Measurements from ENCODE around the gene PDE9A. TPM values are rescaled to one million over a fixed set of nuclear protein-coding genes. Genes with fewer than 3 reads are reported as not detected.

PDE9A gene
- total and polyA plus RNA-seq, 2 donors (not counting 3 experiments of a cell fraction or from before 2014, with no cell fraction given) = 0.28 to 2.2 TPM

- Histone ChIP-seq H3K4me1 (ENCODE audit: control insufficient read depth, extremely low read depth, insufficient read depth, low read length) (no peaks in the 10 kb centered on the region), H3K36me3 (ENCODE audit: control insufficient read depth in 2 of 2, extremely low read depth in 1 of 2, insufficient read depth in 2 of 2, low read length in 2 of 2) (no peaks in the 10 kb centered on the region), H3K4me2 (ENCODE audit: insufficient read depth, low read length) (no peak overlapping the region), H2AFZ (ENCODE audit: low read depth, low read length) (no peak overlapping the region), H3K27ac (ENCODE audit: insufficient read depth, low read depth, low read length) (no peak overlapping the region), H3K9me1 (replicated peaks; ENCODE audit: control insufficient read depth, extremely low read depth, insufficient read depth, low read length) (no peaks in the 10 kb centered on the region), H3K79me2 (ENCODE audit: control insufficient read depth, insufficient read depth, low read length) (no peaks in the 10 kb centered on the region), H3K4me3 (replicated peaks in 1 of 3; ENCODE audit: insufficient read depth in 1 of 3, low read depth in 1 of 3, low read length in 3 of 3) (no peak overlapping the region), H3K9ac (replicated peaks; ENCODE audit: extremely low read depth, insufficient read depth, low read length) (no peak overlapping the region), H4K20me1 (replicated peaks; ENCODE audit: control insufficient read depth, extremely low read depth, insufficient read depth, low read length) (no peaks in the 10 kb centered on the region), H3K27me3 (ENCODE audit: control insufficient read depth in 2 of 2, insufficient read depth in 2 of 2, low read length in 2 of 2) (no peaks in the 10 kb centered on the region), H3K9me3 (replicated peaks; ENCODE audit: control insufficient read depth, insufficient read depth, low read length) (no peaks in the 10 kb centered on the region)
- dilution Hi-C loops (cut with MboI; ENCODE audit: extremely low pct_ligation_motif_present, low sequenced_read_pairs) = no loop called here
- DNase-seq (ENCODE audit: low read depth, low spot score) (no peak), FAIRE-seq (no peak)
- intact Hi-C loops (cut with micrococcal nuclease) = no loop called here
- no TSS peak for BruUV-seq (replicated peaks)
- TF ChIP-seq GATA2 (IDR thresholded peaks at IDR 0.05; ENCODE audit: insufficient read depth, insufficient read length, low read depth, low read length) (no peak), MYC (IDR thresholded peaks at IDR 0.05; ENCODE audit: low read depth, low read length) (no peak), CTCF (IDR thresholded peaks at IDR 0.05; ENCODE audit: extremely low read depth in 1 of 2, insufficient read depth in 1 of 2, low read depth in 1 of 2, low read length in 2 of 2) (no peak), MAX (IDR thresholded peaks at IDR 0.05; ENCODE audit: insufficient read depth, insufficient read length) (no peak), POLR2A (IDR thresholded peaks at IDR 0.05; ENCODE audit: low read depth, low read length) (no peak), JUN (IDR thresholded peaks at IDR 0.05; ENCODE audit: borderline replicate concordance, insufficient read depth, insufficient read length, low read depth) (no peak), FOS (IDR thresholded peaks at IDR 0.05; ENCODE audit: borderline replicate concordance, insufficient read depth, low read length) (no peak)
- CTCF ChIA-PET = no interaction called here
- POLR2A ChIA-PET = no interaction called here
Measured at GRCh38 chr21:42665026-42665425, 11.6 kb downstream of the PDE9A start.
